ENCODE measurements around the gene UBE2G2. TPM values are rescaled to one million over a fixed set of nuclear protein-coding genes. Genes with fewer than 3 reads are reported as not detected.

The UBE2G2 gene
- total RNA-seq, 4 donors from 2014 or later: 62.5 to 126 (median 91.6) TPM

DNA sequence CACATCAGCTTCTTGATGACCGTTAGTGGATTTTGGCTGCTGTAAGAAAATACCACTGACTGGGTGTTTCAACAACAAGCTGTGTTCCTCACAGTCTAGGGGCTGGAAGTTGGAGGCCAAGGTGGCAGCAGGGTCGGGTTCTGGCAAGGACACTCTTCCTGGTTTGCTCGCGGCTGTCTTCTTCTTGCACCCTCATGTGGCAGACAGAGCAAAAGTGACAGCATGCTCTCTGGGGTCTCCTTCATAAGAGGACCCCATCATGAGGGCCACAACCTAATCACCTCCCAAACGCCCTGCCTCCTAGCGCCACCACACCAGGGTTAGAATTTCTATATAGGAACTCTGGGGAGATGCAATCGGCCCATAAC lies 71.6 kb downstream of the UBE2G2 start:
- Histone ChIP-seq H3K4me1 (no peaks in the 10 kb centered on the region), H3K27me3 (peaks cover 48% of the 10 kb centered on the region), H3K9me3 (no peaks in the 10 kb centered on the region), H3K27ac (no peak overlapping the region), H3K36me3 (no peaks in the 10 kb centered on the region), H3K4me3 (no peak overlapping the region)
- peak; percentile 17 to 28 for DNase-seq (ENCODE audit: low spot score in 2 of 2)
- TF ChIP-seq POLR2A (IDR thresholded peaks at IDR 0.05) (no peak), POLR2AphosphoS5 (IDR thresholded peaks at IDR 0.05) (no peak), EP300 (IDR thresholded peaks at IDR 0.05) (no peak)
- WGBS: 87% methylated on average over 4 of the region's 7 CpGs

DNA sequence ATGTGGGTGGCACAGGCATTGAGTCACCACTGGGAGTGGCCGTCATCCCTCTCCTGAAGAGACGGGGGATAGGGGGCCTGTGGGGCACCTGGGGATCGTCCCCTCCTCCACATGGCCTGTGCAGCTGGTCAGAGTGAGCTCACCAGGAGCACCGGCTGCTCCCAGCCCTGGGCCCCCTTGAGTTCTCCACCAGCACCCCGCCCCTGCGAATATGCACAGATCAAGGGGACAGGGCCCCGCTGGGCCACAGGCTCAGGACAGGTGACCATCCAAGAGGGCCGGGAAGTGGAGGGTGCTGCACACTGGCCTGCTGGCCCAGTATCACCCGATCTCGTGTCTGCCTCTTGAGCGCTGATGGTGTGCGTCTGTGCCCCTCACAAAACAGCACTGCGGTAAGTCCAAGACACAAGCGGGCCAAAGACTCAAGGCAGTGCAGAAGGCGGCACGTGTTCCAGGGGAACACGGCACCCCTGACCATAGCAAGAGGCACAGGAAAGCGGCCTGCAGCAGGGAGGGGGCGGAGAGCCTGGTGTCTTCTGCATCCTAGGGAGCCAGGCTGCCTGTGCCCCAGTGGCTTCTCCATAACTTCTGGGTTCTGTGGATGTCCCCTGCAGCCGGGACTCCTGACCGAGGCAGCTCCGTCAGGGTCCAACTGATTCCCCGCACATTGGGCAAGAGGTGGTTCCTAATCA lies 72.1 kb downstream of the UBE2G2 start:
- H3K27ac ChIP-seq: no peak overlapping the region

DNA sequence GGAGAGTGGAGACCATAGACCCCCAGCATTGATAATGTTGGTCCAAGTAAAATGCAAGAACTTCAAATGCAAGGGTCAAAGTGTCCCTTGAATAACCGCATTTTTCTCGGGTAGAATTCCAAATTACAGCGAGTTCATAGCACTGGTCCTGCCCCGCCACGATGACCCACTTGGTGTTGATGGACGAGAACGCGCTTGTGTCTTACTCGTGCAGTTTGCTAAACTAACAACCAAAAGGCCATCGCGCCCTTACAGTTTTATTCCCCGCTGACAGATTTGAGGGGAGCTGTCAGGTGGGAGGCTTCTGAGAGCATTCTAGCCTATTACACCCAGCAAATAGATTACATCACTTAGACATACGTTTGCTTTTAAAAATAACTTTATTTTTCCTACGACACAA lies 72.9 kb downstream of the UBE2G2 start:
- H3K9me3 ChIP-seq: no peaks in the 10 kb centered on the region
- H3K27ac ChIP-seq: no peak overlapping the region
- H3K27me3 ChIP-seq: peaks cover 57% of the 10 kb centered on the region
- H3K36me3 ChIP-seq: no peaks in the 10 kb centered on the region
- WGBS: 93% methylated on average over 14 of the region's 14 CpGs
- TF ChIP-seq POLR2AphosphoS5 (IDR thresholded peaks at IDR 0.05): no peak
- TF ChIP-seq EP300 (IDR thresholded peaks at IDR 0.05): no peak
- TF ChIP-seq POLR2A (IDR thresholded peaks at IDR 0.05): no peak
- TF ChIP-seq, protein P1, sequence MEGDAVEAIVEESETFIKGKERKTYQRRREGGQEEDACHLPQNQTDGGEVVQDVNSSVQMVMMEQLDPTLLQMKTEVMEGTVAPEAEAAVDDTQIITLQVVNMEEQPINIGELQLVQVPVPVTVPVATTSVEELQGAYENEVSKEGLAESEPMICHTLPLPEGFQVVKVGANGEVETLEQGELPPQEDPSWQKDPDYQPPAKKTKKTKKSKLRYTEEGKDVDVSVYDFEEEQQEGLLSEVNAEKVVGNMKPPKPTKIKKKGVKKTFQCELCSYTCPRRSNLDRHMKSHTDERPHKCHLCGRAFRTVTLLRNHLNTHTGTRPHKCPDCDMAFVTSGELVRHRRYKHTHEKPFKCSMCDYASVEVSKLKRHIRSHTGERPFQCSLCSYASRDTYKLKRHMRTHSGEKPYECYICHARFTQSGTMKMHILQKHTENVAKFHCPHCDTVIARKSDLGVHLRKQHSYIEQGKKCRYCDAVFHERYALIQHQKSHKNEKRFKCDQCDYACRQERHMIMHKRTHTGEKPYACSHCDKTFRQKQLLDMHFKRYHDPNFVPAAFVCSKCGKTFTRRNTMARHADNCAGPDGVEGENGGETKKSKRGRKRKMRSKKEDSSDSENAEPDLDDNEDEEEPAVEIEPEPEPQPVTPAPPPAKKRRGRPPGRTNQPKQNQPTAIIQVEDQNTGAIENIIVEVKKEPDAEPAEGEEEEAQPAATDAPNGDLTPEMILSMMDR (IDR thresholded peaks at IDR 0.05): no peak
- H3K4me1 ChIP-seq: peaks cover 2% of the 10 kb centered on the region
- peak; percentile 20 to 43 for DNase-seq (ENCODE audit: low spot score in 2 of 2)
- no peak overlapping the region for H3K4me3 ChIP-seq

More for the DNA sequence above, 72.1 kb downstream of the UBE2G2 start:
- no peaks in the 10 kb centered on the region for H3K4me1 ChIP-seq
- H3K9me3 ChIP-seq: no peaks in the 10 kb centered on the region
- peak; percentile 43 to 74 for DNase-seq (ENCODE audit: low spot score in 2 of 2)
- 84% methylated on average over 9 of the region's 23 CpGs for WGBS
- no peak for TF ChIP-seq EP300 (IDR thresholded peaks at IDR 0.05)
- TF ChIP-seq, protein P1 (IDR thresholded peaks at IDR 0.05): no peak
- TF ChIP-seq POLR2A (IDR thresholded peaks at IDR 0.05): no peak
- TF ChIP-seq POLR2AphosphoS5 (IDR thresholded peaks at IDR 0.05): no peak
- peaks cover 50% of the 10 kb centered on the region for H3K27me3 ChIP-seq
- H3K36me3 ChIP-seq: no peaks in the 10 kb centered on the region
- no peak overlapping the region for H3K4me3 ChIP-seq

DNA sequence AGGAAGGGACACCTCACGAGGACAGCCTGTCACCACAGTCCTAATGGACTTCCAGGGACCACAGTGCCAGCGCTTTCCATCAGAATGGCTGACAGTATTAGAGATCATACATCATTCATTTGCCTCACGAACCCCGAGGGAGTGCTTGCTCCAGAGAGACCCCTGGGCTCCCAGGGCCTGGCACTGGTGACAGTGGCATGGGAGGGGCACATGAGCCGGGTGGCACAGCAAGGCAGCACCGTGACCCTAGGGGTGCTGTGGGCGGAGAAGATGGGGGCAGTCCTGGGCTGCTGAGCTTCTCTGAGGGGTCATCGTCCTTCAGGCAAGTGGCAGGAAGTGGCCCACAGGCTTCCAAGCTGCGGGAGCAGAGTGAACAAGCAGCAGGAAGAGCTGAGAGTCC lies 73.9 kb downstream of the UBE2G2 start:
- Histone ChIP-seq H3K27me3 (peaks cover 64% of the 10 kb centered on the region), H3K4me3 (no peak overlapping the region), H3K4me1 (peaks cover 7% of the 10 kb centered on the region), H3K27ac (no peak overlapping the region), H3K9me3 (no peaks in the 10 kb centered on the region), H3K36me3 (no peaks in the 10 kb centered on the region)
- WGBS: 64% methylated on average over 5 of the region's 9 CpGs
- TF ChIP-seq POLR2AphosphoS5 (IDR thresholded peaks at IDR 0.05) (no peak), EP300 (IDR thresholded peaks at IDR 0.05) (no peak), POLR2A (IDR thresholded peaks at IDR 0.05) (no peak)
- TF ChIP-seq, protein P1 (IDR thresholded peaks at IDR 0.05): no peak
- DNase-seq (ENCODE audit: low spot score in 2 of 2): peak; percentile 36 to 72

DNA sequence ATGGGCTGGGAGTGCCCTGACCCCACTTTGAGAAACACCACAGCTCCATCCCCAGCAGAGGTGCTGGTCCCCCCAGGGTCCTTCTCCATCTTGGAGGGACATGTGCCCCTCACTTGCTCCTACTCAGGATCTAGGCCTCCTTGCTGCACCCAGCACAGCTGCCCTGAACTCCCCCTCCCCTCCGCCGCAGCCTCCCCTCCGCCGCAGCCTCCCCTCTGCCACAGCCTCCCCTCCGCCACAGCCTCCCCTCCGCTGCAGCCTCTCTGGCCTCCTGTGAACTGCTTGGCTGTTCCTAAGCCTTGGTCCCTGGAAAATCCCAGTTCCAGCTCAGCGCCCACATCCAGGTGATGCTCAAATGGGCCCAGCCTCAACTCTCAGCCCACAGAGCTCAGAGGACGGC lies 74.3 kb downstream of the UBE2G2 start:
- peak; percentile 44 to 66 for DNase-seq (ENCODE audit: low spot score in 2 of 2)
- H3K9me3 ChIP-seq: no peaks in the 10 kb centered on the region
- no peak overlapping the region for H3K4me3 ChIP-seq
- no peak overlapping the region for H3K27ac ChIP-seq
- H3K36me3 ChIP-seq: no peaks in the 10 kb centered on the region
- H3K27me3 ChIP-seq: peaks cover 66% of the 10 kb centered on the region
- WGBS: 90% methylated on average over 8 of the region's 8 CpGs
- TF ChIP-seq POLR2AphosphoS5 (IDR thresholded peaks at IDR 0.05) (no peak), EP300 (IDR thresholded peaks at IDR 0.05) (no peak), POLR2A (IDR thresholded peaks at IDR 0.05) (no peak)
- TF ChIP-seq, protein P1 (IDR thresholded peaks at IDR 0.05): no peak
- H3K4me1 ChIP-seq: peaks cover 7% of the 10 kb centered on the region
